CD4-positive, alpha-beta T cell treated with Interleukin-4 for 4 hours (primary cell): ENCODE data around the gene NMRAL1.

Experiments used
- DNase-seq: peaks from one replicate; pipeline ENCODE4 v3.0.0-alpha.2; 2020

Gene NMRAL1

GRCh38 chr16:4474192-4474961 lies at the start of gene NMRAL1:
Gene NMRAL1 (minus strand): TSS chr16:4474625. CDS start chr16:4474132, 493 bp downstream.
- DNase-seq = peak; percentile 85

GRCh38 chr16:4523686-4524085 lies 49.3 kb upstream of the NMRAL1 start:
- no peak for DNase-seq

GRCh38 chr16:4522051-4522581 lies 47.7 kb upstream of the NMRAL1 start:
- no peak for DNase-seq

- no peak for DNase-seq
Observed at GRCh38 chr16:4520913-4521312, 46.5 kb upstream of the NMRAL1 start.

- DNase-seq = no peak
Observed at GRCh38 chr16:4519274-4520058, 45.0 kb upstream of the NMRAL1 start.

GRCh38 chr16:4517812-4518680 lies 43.6 kb upstream of the NMRAL1 start:
- DNase-seq = no peak

- peak; percentile 39 for DNase-seq
Observed at GRCh38 chr16:4515611-4516233, 41.3 kb upstream of the NMRAL1 start.

- DNase-seq = no peak
Observed at GRCh38 chr16:4514606-4515005, 40.2 kb upstream of the NMRAL1 start.

GRCh38 chr16:4513881-4514280 lies 39.5 kb upstream of the NMRAL1 start:
- no peak for DNase-seq

GRCh38 chr16:4513086-4513860 lies 38.8 kb upstream of the NMRAL1 start:
- no peak for DNase-seq

- DNase-seq = no peak
Observed at GRCh38 chr16:4512473-4512872, 38.0 kb upstream of the NMRAL1 start.

- DNase-seq = no peak
Observed at GRCh38 chr16:4511441-4512082, 37.1 kb upstream of the NMRAL1 start.

- DNase-seq = no peak
Observed at GRCh38 chr16:4510747-4511426, 36.5 kb upstream of the NMRAL1 start.

- DNase-seq = no peak
Observed at GRCh38 chr16:4510131-4510530, 35.7 kb upstream of the NMRAL1 start.

- no peak for DNase-seq
Observed at GRCh38 chr16:4509420-4509819, 35.0 kb upstream of the NMRAL1 start.

- no peak for DNase-seq
Observed at GRCh38 chr16:4508806-4509205, 34.4 kb upstream of the NMRAL1 start.

GRCh38 chr16:4507588-4508345 lies 33.3 kb upstream of the NMRAL1 start:
- DNase-seq = no peak

GRCh38 chr16:4506450-4506849 lies 32.0 kb upstream of the NMRAL1 start:
- peak; percentile 78 for DNase-seq

GRCh38 chr16:4505356-4506147 lies 31.1 kb upstream of the NMRAL1 start:
- peak; percentile 93 for DNase-seq
